ENCODE results near the gene RUNX3.

GRCh38 chr1:24853649-24854048 is 76.4 kb downstream of the RUNX3 start:
- TF ChIP-seq, protein P1, sequence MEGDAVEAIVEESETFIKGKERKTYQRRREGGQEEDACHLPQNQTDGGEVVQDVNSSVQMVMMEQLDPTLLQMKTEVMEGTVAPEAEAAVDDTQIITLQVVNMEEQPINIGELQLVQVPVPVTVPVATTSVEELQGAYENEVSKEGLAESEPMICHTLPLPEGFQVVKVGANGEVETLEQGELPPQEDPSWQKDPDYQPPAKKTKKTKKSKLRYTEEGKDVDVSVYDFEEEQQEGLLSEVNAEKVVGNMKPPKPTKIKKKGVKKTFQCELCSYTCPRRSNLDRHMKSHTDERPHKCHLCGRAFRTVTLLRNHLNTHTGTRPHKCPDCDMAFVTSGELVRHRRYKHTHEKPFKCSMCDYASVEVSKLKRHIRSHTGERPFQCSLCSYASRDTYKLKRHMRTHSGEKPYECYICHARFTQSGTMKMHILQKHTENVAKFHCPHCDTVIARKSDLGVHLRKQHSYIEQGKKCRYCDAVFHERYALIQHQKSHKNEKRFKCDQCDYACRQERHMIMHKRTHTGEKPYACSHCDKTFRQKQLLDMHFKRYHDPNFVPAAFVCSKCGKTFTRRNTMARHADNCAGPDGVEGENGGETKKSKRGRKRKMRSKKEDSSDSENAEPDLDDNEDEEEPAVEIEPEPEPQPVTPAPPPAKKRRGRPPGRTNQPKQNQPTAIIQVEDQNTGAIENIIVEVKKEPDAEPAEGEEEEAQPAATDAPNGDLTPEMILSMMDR (IDR thresholded peaks at IDR 0.05): no peak
- no peak for TF ChIP-seq POLR2A (IDR thresholded peaks at IDR 0.05)
